Pancreas (tissue), 10 donors: ENCODE data around the gene F3. TPM values are rescaled to one million over a fixed set of nuclear protein-coding genes. Genes with fewer than 3 reads are reported as not detected.

ENCODE experiments used
- ATAC-seq, 4 donors: fragments of 200-7000 bp; cut with Tn5 transposase; one replicate each; pipeline versions ENCODE4 v1.8.0 to v1.9.1; 2020; ENCODE audit warnings: mild to moderate bottlenecking in 4 of 4, moderate library complexity in 4 of 4
- DNase-seq, 6 donors: peaks; one replicate each; pipeline ENCODE4 v3.0.0-alpha.2; 2020
- FAIRE-seq: peaks from 2 replicates; lab custom pipeline; 2012; peaks lifted over from hg19 to GRCh38; lab: Jason Lieb, UNC
- H3K27ac ChIP-seq, 4 donors: fragments of 200-600 bp; sonication (generic); 1 replicate in 3 of 4; 2 replicates in 1 of 4; pipeline versions ENCODE4 v1.5.0 to v1.8.0; 2020
- H3K27me3 ChIP-seq, 4 donors: fragments of 200-600 bp; one replicate each; pipeline ENCODE4 v1.8.0; 2021
- H3K36me3 ChIP-seq, 3 donors: fragments of 200-600 bp; sonication (generic) in 1 of 3; one replicate each; pipeline versions ENCODE4 v1.5.0 to v1.8.0; 2020 to 2021
- H3K4me1 ChIP-seq, 3 donors: fragments of 200-600 bp; one replicate each; pipeline ENCODE4 v1.8.0; 2021
- H3K4me3 ChIP-seq, 4 donors: fragments of 200-600 bp; sonication (generic) in 2 of 4; one replicate each; pipeline versions ENCODE4 v1.5.0 to v1.8.0; 2020 to 2021
- H3K9me3 ChIP-seq, 4 donors: fragments of 200-600 bp; one replicate each; pipeline ENCODE4 v1.8.0; 2021
- WGBS, 2 donors: extraction: QIAGEN DNeasy Blood & Tissue Kit; methylation state at CpG; one replicate each; pipeline ENCODE4 v1.1.7; 2013; 5-methylcytosine and 5-hydroxymethylcytosine counted together
- intact Hi-C, 3 donors: fragments of 100-400 bp; cut with DNase I; formaldehyde crosslinking; loops; one replicate each; pipeline versions ENCODE4 v1.11.1 to v1.14.2; 2022
- polyA plus RNA-seq, 2 donors: library from polyadenylated mRNA; stranded (reverse); fragments of 200-250 nt; gene quantifications; one replicate each; pipeline ENCODE4 v1.2.3, GENCODE V29; 2013
- total RNA-seq, 6 donors: library from RNA; stranded (reverse); fragmentation: NEBNext Ultra II Directional in 4 of 6; extraction: Animal tissue kit (Norgen Biotek cat#: 25700) in 4 of 6; gene quantifications; one replicate each; pipeline versions ENCODE4 v1.2.1 to v1.2.4, GENCODE V29; 2021 to 2023
- TF ChIP-seq, protein P1 (sequence below), 4 donors: fragments of 200-600 bp; sonication (generic) in 3 of 4; IDR thresholded peaks; one replicate each; pipeline versions ENCODE4 v1.5.0 to v1.8.0; 2021; ENCODE audit warnings: antibody characterized with exemption in 4 of 4
- donor health status: healthy with polysubstance abuse.
- donor health status: DM: no; HTN: no; CAD: no; lungs with moderate emphysema.
- donor health status: DM: no; HTN: no; CAD: no.
- donor health status: control.
- donor health status: control.
- donor health status: Bipolar disorder and iron deficiency.
- donor health status: DM: yes; HTN: yes; CAD: no.
- donor health status: DM: no; HTN: no; CAD: no.
- donor health status: DM: no; HTN: no; CAD: no.
- donor health status: DM: yes; HTN: yes; CAD: no.

Gene F3
- total and polyA plus RNA-seq, 8 donors, result 14.8 to 117 (median 51.0) TPM

DNA sequence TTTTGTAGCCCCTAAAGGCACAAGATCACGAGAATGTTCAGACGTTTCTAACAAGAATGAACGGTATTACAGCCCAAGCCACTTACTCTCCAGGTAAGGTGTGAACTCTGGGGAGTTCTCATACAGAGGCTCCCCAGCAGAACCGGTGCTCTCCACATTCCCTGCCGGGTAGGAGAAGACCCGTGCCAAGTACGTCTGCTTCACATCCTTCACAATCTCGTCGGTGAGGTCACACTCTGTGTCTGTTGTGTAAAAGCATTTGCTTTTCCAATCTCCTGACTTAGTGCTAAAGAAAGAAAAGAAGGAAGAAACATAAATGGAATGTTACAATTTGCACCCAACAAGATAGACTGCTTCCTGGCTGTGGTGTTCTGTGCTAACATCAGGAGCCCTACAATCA lies 5.7 kb downstream of the F3 start:
- peaks cover 0 to 26% (median 5%) of the 10 kb centered on the region in 3 donors for H3K36me3 ChIP-seq
- WGBS, 2 donors, result 84 to 87% methylated on average over 9 of the region's 9 CpGs
- peak overlapping the region in 1 of 4 donors; percentile 27 for H3K27ac ChIP-seq
- ATAC-seq (no peak), FAIRE-seq (no peak), DNase-seq (no peak)
- H3K4me3 ChIP-seq, result no peak overlapping the region
- TF ChIP-seq, protein P1, sequence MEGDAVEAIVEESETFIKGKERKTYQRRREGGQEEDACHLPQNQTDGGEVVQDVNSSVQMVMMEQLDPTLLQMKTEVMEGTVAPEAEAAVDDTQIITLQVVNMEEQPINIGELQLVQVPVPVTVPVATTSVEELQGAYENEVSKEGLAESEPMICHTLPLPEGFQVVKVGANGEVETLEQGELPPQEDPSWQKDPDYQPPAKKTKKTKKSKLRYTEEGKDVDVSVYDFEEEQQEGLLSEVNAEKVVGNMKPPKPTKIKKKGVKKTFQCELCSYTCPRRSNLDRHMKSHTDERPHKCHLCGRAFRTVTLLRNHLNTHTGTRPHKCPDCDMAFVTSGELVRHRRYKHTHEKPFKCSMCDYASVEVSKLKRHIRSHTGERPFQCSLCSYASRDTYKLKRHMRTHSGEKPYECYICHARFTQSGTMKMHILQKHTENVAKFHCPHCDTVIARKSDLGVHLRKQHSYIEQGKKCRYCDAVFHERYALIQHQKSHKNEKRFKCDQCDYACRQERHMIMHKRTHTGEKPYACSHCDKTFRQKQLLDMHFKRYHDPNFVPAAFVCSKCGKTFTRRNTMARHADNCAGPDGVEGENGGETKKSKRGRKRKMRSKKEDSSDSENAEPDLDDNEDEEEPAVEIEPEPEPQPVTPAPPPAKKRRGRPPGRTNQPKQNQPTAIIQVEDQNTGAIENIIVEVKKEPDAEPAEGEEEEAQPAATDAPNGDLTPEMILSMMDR (IDR thresholded peaks at IDR 0.05), result no peak
- intact Hi-C loops, result no loop called here
- no peaks in the 10 kb centered on the region for H3K27me3 ChIP-seq
- H3K9me3 ChIP-seq, result no peaks in the 10 kb centered on the region
- peaks cover 0 to 21% (median 8%) of the 10 kb centered on the region in 3 donors for H3K4me1 ChIP-seq

DNA sequence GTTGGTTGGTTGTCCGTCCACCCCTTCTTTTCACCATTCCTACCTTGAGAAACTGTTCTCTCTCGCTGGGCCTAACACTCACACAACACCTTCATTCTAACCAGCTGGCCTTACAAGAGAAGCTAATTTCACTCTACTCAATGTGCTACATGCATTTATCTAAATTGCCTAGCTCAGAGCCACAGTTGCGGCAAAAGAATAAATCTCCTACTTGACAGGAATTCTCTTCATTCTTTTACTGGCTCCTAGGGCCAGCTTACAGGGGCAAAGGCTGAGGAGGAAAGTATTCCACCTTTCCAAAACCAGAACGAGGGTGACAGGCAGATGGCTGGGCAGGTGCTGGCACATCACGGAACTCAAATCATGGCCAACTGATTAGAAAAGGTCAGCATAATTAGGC lies 6.5 kb downstream of the F3 start:
- ATAC-seq (no peak), DNase-seq (no peak), FAIRE-seq (no peak)
- H3K4me1 ChIP-seq, result peaks cover 0 to 21% (median 8%) of the 10 kb centered on the region in 3 donors
- peak overlapping the region in 1 of 4 donors; percentile 27 for H3K27ac ChIP-seq
- H3K4me3 ChIP-seq, result no peak overlapping the region
- no peaks in the 10 kb centered on the region for H3K9me3 ChIP-seq
- no peaks in the 10 kb centered on the region for H3K27me3 ChIP-seq
- H3K36me3 ChIP-seq, result peaks cover 0 to 33% (median 5%) of the 10 kb centered on the region in 3 donors
- TF ChIP-seq, protein P1 (IDR thresholded peaks at IDR 0.05), result no peak
- 79 to 83% methylated on average over 5 of the region's 5 CpGs for WGBS, 2 donors
- intact Hi-C loops, result no loop called here

DNA sequence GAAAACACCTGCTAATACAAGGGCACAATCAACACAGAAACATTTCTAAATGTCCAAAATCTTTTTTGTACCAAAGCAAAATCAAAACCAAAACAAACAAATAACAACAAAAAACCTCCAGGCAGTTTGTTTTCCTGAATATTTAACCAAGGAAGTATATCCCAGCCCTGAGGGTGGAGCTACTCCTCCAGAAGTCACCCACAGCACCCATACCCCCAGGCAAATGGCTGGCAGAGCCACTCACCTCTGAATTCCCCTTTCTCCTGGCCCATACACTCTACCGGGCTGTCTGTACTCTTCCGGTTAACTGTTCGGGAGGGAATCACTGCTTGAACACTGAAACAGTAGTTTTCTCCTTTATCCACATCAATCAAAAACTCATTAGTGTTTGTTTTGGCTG lies 9.5 kb downstream of the F3 start:
- WGBS, 2 donors, result 79 to 80% methylated on average over 3 of the region's 3 CpGs
- peaks cover 0 to 33% (median 5%) of the 10 kb centered on the region in 3 donors for H3K36me3 ChIP-seq
- H3K27me3 ChIP-seq, result no peaks in the 10 kb centered on the region
- ATAC-seq (peak in 2 of 4 donors; percentile 30 to 34), FAIRE-seq (no peak), DNase-seq (no peak)
- H3K27ac ChIP-seq, result no peak overlapping the region
- intact Hi-C loops, result no loop called here
- no peak overlapping the region for H3K4me3 ChIP-seq
- peaks cover 0 to 22% (median 4%) of the 10 kb centered on the region in 3 donors for H3K4me1 ChIP-seq
- H3K9me3 ChIP-seq, result no peaks in the 10 kb centered on the region
- TF ChIP-seq, protein P1 (IDR thresholded peaks at IDR 0.05), result no peak

DNA sequence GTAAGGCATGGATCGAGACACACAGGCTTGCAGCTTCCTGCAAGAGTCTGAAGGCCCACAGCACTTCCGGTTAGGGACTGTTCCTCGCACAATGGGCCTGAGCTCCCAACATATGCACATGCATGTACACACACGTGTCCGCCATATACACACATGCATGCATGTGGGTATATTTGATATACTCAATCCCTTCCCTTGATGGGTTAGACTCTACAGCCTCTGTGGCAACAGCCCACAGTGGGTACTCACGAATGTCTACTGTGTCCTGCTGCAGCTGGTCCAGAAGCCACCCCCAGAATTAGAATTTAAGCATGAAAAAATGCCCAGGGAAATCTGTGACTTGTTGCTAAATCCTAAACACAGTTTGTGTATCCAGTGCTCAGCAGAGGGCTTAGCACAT lies 9.9 kb downstream of the F3 start:
- DNase-seq, result no peak

DNA sequence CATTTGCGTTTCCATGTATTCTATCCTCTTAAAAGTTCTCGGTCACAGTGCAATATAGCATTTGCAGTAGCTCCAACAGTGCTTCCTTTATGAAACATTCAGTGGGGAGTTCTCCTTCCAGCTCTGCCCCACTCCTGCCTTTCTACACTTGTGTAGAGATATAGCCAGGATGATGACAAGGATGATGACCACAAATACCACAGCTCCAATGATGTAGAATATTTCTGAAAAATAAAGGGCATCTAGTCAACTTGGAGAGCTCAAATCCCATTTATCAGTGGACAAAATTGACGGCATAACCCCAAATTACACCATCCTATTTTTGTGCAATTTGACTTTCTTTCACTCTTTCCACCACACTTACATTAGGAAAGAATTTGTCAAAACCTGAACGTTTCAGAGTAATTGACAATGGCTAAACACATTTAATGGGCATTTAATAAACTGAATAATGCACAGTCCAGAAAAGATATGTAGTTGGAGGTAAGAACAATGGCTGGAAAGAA lies 11.1 kb downstream of the F3 start:
- ATAC-seq (no peak), FAIRE-seq (no peak), DNase-seq (no peak)
- Histone ChIP-seq H3K9me3 (no peaks in the 10 kb centered on the region), H3K4me3 (no peak overlapping the region), H3K27ac (no peak overlapping the region), H3K27me3 (no peaks in the 10 kb centered on the region), H3K36me3 (peaks cover 0 to 25% (median 5%) of the 10 kb centered on the region in 3 donors), H3K4me1 (peaks cover 0 to 19% (median 0%) of the 10 kb centered on the region in 3 donors)
- TF ChIP-seq, protein P1 (IDR thresholded peaks at IDR 0.05), result no peak
- intact Hi-C loops, result no loop called here
- WGBS, 2 donors, result 78 to 81% methylated on average over 4 of the region's 4 CpGs

More for the DNA sequence above, 9.9 kb downstream of the F3 start:
- no peak for FAIRE-seq
- no peaks in the 10 kb centered on the region for H3K27me3 ChIP-seq
- intact Hi-C loops, result no loop called here
- H3K9me3 ChIP-seq, result no peaks in the 10 kb centered on the region
- peaks cover 0 to 22% (median 3%) of the 10 kb centered on the region in 3 donors for H3K4me1 ChIP-seq
- H3K27ac ChIP-seq, result no peak overlapping the region
- H3K4me3 ChIP-seq, result no peak overlapping the region
- peaks cover 0 to 33% (median 5%) of the 10 kb centered on the region in 3 donors for H3K36me3 ChIP-seq
- WGBS, 2 donors, result 93 to 95% methylated on average over 6 of the region's 6 CpGs
- TF ChIP-seq, protein P1 (IDR thresholded peaks at IDR 0.05), result no peak
- ATAC-seq, result no peak
